Endothelial cell of umbilical vein (primary cell): Measurements from ENCODE around the gene RGR.

Source experiments
- CTCF ChIP-seq, 2 donors: IDR thresholded peaks; 1 replicate in 1 of 2; 2 replicates in 1 of 2; pipeline ENCODE4 v1.5.1; 2011; ENCODE audit warnings: low read length in 2 of 2, mild to moderate bottlenecking in 2 of 2, moderate library complexity in 2 of 2, control low read depth in 1 of 2, inconsistent platforms in 1 of 2, low read depth in 1 of 2; ENCODE audit not compliant: insufficient read depth in 1 of 2; ENCODE audit errors: extremely low read depth in 1 of 2
- MYC ChIP-seq: IDR thresholded peaks from one replicate; pipeline ENCODE4 v1.6.1; 2011; ENCODE audit warnings: mild to moderate bottlenecking, low read depth, low read length
- POLR2A ChIP-seq: IDR thresholded peaks from 2 replicates; pipeline ENCODE4 v1.6.1; 2012; ENCODE audit warnings: low read depth, mild to moderate bottlenecking, control low read depth, low read length
- POLR2AphosphoS5 ChIP-seq: IDR thresholded peaks from 2 replicates; pipeline ENCODE4 v1.6.1; 2012; ENCODE audit warnings: low read depth, mild to moderate bottlenecking, control low read depth, low read length, moderate library complexity; ENCODE audit not compliant: insufficient read depth

GRCh38 chr10:84235096-84235495 is 9.8 kb upstream of the RGR start:
- TF ChIP-seq CTCF (IDR thresholded peaks at IDR 0.05; ENCODE audit: extremely low read depth in 1 of 2, insufficient read depth in 1 of 2, low read depth in 1 of 2, low read length in 2 of 2), result no peak
- TF ChIP-seq POLR2A, result no peak
- no peak for TF ChIP-seq POLR2AphosphoS5
- TF ChIP-seq MYC, result no peak
